GM12873 (cell line): ENCODE data around the gene LAMTOR4.
A peak's percentile ranks its signal among the peaks of the same experiment; 100 is the strongest.

Experiments
- CTCF ChIP-seq: IDR thresholded peaks from 2 replicates; pipeline ENCODE4 v1.5.1; 2012; ENCODE audit warnings: low read depth, mild to moderate bottlenecking, moderate library complexity, low read length, control low read depth; ENCODE audit not compliant: insufficient read depth; ENCODE audit errors: missing control alignments

The LAMTOR4 gene

GRCh38 chr7:100157069-100157333, 8.3 kb downstream of the LAMTOR4 start:
- no peak for TF ChIP-seq CTCF

DNA sequence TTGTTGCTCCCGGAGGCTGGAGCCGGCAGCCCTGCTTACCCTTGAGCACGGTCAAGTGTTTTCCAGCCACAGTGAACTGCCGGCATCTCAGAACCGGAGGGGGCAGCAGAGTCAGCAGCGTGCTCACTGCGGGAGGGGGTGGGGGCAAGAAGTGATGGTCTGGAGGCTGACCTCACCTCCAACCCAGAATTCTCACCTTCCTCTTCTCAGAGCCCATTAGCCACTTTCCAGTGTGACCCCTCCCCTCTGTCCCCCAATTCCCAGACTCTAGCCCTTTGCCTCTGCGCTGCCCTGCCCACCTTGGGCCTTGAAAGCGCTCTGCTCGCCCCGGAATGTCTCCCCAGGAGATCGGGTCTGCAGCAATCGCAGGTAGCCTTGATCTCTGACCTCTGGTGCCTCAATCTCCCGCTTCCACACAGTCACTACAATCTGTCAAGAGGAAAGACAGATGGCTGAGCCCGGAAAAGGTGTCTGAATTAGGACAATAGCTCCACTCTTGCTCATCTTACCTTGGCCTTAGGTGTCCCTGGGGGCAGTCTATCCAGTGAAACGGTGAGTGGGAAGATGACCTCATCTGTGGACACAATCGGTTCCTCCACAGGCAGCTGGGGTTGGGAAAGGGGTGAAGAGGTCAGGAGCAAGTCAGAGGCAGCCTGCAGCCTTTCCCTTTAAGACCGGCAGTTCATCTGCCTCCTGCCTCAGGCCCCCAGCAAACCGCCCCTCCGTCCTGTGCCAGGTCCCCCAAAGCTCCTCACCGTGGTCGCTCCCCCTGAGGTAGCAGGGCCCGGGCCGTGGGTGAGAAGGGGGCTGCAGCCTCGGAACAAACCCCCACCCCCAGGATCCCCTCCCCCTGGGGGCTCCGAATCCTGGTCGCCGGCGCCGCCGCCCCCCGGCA, 8.9 kb downstream of the LAMTOR4 start:
- TF ChIP-seq CTCF, result peak; percentile 25

DNA sequence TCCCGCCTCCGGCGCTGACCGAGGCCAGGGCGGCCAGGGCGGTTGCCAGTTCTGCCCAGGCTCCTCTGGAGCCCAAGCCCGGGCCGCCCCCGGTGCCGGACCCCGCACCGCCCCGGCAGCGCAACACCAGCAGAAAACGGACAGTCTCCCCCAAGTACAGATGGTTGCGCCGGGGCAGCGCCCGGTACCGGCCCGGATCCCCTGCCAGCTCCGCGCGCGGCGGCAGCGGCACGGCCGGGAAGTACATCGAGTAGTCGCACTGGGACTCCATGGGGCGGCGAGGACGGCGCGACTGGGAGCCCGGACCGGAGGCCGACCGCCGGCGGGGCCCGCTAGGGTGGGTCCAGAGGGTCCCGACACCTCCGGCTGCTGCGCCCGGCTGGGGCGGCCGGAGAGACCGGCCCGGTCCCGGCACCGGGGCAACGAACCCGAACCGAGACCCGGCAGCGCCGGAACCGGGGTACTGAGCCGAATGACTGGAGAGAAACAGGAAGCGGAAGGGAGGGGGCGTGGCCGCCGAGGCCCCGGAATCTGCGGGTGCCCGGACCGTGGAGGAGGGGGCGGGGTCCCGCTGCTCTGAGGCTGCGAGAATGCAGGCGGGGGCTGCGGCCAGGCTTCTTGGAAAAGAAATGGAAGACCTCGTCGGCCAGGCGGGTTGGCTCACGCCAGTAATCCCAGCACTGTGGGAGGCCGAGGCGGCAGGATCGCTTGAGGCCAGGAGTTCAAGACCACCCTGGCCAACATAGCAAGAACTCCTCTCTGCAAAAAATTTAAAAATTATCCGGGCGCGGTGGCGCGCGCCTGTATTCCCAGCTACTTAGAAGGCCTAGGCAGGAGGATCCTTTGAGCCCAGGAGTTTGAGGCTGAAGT, 9.7 kb downstream of the LAMTOR4 start, which contains the start of gene TRAPPC14:
TRAPPC14 (minus strand) TSS at position 495 of the 870 bp plus-strand sequence; CDS start at position 271, 224 bp downstream.
- no peak for TF ChIP-seq CTCF

- TF ChIP-seq CTCF, result peak; percentile 34
Observed at GRCh38 chr7:100159099-100159623, 10.4 kb downstream of the LAMTOR4 start.

DNA sequence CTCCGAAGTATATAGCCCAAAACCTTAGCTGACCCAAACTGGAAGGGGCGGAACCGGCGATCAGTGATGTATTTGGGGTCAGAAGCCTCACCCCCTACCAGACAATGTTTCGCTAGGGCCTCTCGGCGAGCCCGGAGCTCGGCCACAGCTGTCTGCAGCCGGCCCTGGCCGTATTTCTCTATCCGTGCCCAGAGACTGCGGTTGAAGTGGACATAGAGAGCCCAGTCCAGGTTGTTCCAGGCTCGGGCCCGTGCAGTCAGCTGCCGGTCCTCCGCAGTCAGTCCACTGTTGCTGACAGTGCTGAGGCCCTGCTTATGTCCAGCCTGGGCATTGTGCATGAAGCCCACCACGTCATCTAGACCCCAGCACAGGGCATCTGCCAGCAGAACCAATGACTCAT, 11.3 kb downstream of the LAMTOR4 start:
- no peak for TF ChIP-seq CTCF

GRCh38 chr7:100163006-100163531, 14.4 kb downstream of the LAMTOR4 start:
- no peak for TF ChIP-seq CTCF

GRCh38 chr7:100163871-100164270, 15.2 kb downstream of the LAMTOR4 start:
- TF ChIP-seq CTCF, result no peak
